GM21390 (cell line): ENCODE data around the gene DEFB132.
"Not testable (repeated sequence)": the region's sequence is repeated elsewhere in the genome, so short reads cannot be mapped to it uniquely, and the experiment has no call there.

ENCODE experiments used
- ATAC-seq: cut with Tn5 transposase; IDR thresholded peaks from one replicate; pipeline ENCODE4 v1.9.1; 2021; ENCODE audit not compliant: unreplicated experiment

DEFB132 gene

GRCh38 chr20:257419-257818 lies at the start of gene DEFB132:
Gene DEFB132 (plus strand): TSS chr20:257724. CDS start chr20:257779, 55 bp downstream.
- no peak for ATAC-seq

DNA sequence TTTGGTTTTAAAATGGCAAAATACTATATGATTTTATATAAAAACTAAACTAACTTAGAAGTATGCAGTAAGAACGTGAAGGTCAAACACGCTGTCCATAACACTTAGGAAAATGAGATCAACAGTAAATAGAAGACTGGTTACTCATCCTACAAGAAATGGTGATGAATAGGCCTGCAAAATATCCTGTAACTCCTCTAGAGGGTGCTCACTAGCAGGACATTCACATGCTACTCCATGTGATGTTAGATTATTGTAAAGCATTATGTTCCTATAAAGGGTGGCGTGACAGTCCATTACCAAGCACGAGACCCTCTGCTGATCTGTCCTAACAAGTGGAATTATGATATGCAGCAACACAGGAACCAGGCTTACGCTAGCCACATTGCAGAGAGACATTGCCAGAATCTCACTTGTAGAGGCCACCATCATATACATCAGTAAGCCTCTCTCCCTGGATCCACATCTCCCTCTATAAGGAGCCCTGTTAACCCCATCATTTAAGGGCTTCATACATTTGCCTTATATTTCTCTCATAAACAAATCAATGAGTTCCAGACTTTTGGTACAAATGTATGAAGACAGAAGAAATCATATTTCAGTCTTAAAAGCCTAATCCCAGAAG lies 48.5 kb upstream of the DEFB132 start:
- no peak for ATAC-seq

- no peak for ATAC-seq
Measured at GRCh38 chr20:210809-211502, 46.6 kb upstream of the DEFB132 start.

- ATAC-seq = no peak
Measured at GRCh38 chr20:214383-214782, 43.1 kb upstream of the DEFB132 start.

DNA sequence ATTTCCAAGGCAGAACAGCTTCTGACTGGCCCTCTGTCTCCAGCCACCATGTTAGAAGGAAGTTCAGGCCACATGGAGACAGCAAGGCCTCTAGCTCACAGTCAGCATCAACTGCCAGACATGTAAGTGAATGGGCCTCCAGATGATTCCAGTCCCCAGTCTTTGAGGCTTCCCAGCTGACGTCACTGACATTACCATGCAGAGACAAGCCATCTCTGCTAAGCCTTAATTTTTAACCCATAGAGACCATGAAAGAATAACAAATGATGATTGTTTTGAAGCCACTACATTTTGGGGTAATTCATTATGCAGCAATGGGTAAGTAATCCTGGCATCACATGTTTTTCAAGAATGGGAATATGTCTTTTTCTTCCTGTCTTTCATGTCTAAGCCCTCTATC lies 41.7 kb upstream of the DEFB132 start:
- no peak for ATAC-seq

DNA sequence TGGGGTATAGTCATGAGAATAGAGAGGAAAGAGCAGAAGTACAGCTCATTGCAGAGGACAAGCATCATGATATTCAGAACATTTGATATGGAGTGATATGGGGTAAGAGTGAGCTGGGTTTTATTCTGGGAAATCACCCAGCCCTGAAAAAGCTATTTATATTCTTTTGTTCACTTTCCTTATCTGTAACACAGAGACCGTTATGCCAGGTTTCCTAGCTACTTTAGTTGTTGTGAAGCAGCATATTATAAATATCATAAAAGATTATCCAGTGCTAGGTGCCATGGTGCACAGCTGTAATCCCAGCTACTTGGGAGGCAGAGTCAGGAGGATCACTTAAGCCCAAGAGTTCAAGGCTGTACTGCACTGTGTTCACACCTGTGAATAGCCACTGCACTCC lies 40.3 kb upstream of the DEFB132 start:
- no peak for ATAC-seq

DNA sequence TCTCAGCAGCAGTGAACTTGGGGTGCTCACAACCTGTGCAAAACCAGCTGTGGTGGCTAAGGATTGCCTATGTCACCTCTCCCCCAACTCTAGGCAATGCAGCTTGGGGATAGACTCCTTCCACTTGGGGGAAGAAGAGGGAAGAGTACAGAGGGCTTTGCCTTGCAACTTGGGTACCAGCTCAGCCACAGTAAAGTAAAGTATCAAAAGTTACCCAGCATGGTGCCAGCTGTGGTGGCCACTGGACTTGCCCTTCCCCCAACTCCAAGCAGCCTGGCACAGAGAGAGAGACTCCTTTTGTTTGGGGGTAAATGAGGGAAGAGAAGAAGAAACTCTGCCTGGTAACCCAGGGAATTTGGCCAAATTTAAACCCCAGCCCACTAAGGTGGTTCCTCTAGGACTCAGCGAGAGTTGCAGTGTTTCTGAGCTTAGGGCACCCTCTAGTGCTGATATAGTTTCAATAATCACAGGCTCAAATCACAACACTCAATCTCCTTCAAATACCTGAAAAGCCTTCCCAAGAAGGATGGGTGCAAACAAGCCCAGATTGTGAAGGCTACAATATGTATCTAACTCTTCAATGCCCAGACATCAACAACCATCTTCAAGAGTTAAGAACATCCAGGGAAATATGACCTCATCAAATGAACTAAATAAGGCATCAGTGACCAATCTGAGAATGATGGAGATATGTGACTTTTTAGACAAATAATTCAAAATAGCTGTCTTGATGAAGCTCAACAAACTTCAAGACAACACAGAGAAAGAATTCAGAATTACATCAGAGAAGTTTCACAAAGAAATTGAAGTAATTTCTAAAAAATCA lies 38.0 kb upstream of the DEFB132 start:
- ATAC-seq = no peak

GRCh38 chr20:221258-221830 lies 36.2 kb upstream of the DEFB132 start:
- no peak for ATAC-seq

- ATAC-seq = not testable (repeated sequence)
Measured at GRCh38 chr20:225879-226278, 31.6 kb upstream of the DEFB132 start.

DNA sequence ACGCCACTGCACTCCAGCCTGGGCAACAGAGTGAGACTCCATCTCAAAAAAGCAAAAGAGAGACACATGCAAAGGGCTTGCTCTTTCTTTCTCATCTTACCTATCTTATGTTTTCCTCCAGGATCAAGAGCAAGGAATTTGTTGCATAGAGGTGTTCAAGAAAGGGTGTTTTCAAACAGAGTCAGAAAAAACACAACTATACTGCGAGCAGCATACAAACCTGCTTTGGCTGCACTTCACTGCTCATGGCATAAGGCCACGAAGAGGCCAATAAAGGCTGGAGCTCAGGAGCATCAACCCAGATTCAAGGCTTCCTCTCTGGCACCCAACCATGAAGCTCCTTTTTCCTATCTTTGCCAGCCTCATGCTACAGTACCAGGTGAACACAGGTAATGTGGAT lies 30.6 kb upstream of the DEFB132 start, which contains the start of gene DEFB129:
TSS of gene DEFB129 (plus strand) at position 301 of the 400 bp plus-strand sequence. CDS start at position 332, 31 bp downstream.
- ATAC-seq = no peak

- no peak for ATAC-seq
Measured at GRCh38 chr20:227439-228105, 30.0 kb upstream of the DEFB132 start.

DNA sequence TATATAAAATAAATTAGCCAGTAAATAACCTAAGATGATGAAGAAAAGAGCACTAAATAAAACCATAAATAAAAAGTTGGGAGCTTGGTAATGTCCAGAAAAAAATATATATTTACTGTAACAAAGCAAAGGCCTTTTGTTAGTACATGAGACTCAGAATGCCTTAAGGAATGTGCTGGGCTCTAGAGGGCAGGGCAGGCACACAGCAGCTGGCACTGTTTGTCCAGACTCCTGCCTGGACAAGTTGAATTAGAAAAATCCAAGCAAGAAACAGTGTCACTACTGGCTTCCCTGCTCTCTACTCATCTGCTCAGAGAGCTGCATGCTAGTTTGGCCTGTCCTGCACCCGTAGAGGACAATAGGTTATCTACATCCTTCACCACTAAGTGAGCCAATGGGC lies 21.6 kb upstream of the DEFB132 start:
- ATAC-seq = no peak

DNA sequence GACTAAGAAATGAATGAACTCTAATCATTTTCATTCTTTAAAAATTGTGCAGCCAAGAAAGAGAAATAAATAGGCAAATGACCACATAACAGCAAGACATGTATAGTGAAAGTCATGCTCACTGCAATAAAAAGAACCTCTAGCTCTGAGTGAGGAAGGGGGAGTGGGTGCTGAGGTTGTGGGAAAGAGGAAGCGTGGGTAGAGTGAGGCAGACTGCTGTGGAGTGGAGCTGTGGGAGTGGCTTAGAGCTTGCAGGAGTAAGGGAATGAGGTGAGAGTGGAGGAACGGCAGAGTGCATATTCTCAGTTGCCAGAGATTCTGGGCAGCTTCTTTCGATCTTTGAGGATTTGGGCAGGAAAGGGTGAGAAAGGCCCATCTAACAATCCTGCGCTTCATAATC lies 20.0 kb upstream of the DEFB132 start:
- ATAC-seq = no peak

DNA sequence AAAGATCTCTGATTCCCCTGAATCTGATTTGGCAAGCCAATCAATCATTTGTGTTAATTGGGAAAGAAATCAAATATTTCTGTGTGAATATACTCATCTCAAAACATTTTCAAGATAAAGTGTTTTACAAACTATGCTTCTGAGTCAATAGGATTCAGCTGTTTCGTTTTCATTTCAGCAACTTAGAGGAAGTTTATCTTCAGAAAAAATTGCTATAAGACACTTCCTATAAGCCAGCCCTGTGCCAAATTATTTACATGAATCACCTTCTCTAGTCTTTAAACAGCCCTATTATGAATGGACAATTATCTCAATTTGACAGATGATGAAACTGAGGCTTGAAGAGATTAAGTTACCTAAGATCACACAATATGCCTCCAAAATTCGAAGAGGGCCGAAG lies 19.6 kb upstream of the DEFB132 start:
- ATAC-seq = no peak

DNA sequence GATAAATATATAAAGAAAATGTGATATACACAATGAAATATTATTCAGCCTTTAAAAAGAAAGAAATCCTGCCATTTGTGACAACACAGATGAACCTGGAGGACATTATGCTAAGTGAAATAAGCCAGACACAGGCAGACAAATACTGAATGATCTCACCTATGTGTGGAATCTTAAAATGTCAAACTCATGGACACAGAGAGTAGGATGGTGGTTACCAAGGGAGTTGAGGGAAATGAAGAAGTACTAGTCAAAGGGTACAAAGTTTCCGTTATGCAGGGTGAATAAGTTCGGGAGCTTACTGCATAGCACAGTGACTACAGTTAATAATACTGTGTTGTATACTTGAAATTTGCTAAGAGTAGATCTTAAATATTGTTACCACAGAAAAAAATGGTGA lies 14.6 kb upstream of the DEFB132 start:
- no peak for ATAC-seq

- ATAC-seq = no peak
Measured at GRCh38 chr20:251354-251753, 6.2 kb upstream of the DEFB132 start.

- ATAC-seq = no peak
Measured at GRCh38 chr20:252801-253200, 4.7 kb upstream of the DEFB132 start.

DNA sequence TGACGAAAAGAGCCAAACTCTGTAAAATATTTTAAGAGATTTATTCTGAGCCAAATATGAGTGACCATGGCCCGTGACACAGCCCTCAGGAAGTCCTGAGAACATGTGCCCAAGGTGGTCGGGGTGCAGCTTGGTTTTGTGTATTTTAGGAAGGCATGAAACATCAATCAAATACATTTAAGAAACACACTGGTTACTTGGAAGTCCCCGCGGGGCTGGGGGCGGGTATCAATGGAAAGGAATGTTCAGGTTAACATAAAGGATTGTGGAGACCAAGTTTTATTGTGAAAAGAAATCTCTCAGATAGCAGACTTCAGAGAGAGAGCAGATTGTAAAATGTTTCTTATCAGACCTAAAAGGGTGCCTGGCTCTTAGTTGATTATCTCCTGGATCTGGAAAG lies 4.1 kb upstream of the DEFB132 start:
- not testable (repeated sequence) for ATAC-seq

- ATAC-seq = no peak
Measured at GRCh38 chr20:258269-258858, 840 bp downstream of the DEFB132 start.

DNA sequence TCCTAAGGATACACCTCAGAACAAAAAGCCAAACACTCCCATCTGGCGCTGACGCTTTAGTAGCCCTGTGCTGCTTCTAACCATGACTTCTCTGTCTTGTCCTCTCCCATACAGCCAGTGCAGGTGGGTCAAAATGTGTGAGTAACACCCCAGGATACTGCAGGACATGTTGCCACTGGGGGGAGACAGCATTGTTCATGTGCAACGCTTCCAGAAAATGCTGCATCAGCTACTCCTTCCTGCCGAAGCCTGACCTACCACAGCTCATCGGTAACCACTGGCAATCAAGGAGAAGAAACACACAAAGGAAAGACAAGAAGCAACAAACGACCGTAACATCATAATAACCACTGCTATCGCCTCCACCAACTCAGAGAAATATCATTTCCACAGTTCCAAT lies 1.4 kb downstream of the DEFB132 start:
- no peak for ATAC-seq

- no peak for ATAC-seq
Measured at GRCh38 chr20:259981-260380, 2.5 kb downstream of the DEFB132 start.
